ENCODE measurements around the gene TARBP2.

Gene TARBP2

DNA sequence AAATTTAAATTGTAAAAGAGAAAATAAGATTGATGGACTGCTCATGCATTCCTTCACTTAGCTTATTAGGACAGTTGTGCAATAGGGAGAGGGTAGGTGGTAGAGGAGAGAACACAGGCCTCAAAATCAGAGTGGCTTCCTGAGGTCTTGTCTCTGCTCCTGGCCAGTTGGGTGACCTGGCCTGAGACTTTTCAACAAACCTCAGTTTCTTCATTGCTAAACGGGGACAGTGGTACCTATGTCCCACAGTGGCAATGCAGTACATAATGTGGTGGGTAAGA, 4.4 kb upstream of the TARBP2 start:
- no peak for DNase-seq

DNA sequence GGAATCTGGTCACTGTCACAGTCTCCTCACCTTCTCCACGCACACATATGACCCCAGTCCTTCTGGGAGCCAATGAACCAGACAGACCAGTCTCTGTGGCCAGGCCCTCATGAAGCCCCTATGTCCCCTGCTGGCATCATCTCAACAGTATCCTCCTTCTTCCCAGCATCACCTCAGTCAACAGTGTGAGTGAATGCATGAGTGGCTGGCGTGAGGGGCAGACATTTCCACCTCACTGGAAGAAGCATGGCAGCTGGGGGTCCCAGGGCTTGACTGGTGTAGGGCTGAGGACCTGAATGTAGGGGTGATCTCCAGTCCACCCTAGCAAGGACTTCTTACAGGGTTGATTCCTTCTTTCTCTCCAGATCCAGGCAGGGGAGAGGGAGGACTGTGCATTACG, 3.6 kb upstream of the TARBP2 start:
- no peak for DNase-seq

DNA sequence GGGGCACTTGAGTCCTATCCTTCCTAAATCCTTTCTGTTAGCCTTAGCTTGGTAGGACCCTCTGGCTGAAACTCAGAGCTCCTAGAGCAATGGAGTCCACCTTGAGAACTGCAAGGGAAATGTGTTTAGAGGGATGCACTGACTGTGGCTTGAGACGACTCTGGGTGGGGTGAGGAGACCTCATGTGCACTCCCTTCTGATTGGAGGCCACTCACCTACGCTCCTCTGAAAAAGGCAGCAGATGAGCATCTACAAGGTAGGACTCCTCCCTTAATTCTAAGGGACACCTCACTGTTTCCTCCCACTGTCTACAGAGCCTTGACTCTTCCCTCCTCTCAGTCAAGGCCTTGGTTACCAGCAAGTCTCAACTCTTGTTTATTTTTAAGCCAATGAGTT, 2.9 kb upstream of the TARBP2 start:
- DNase-seq = no peak

DNA sequence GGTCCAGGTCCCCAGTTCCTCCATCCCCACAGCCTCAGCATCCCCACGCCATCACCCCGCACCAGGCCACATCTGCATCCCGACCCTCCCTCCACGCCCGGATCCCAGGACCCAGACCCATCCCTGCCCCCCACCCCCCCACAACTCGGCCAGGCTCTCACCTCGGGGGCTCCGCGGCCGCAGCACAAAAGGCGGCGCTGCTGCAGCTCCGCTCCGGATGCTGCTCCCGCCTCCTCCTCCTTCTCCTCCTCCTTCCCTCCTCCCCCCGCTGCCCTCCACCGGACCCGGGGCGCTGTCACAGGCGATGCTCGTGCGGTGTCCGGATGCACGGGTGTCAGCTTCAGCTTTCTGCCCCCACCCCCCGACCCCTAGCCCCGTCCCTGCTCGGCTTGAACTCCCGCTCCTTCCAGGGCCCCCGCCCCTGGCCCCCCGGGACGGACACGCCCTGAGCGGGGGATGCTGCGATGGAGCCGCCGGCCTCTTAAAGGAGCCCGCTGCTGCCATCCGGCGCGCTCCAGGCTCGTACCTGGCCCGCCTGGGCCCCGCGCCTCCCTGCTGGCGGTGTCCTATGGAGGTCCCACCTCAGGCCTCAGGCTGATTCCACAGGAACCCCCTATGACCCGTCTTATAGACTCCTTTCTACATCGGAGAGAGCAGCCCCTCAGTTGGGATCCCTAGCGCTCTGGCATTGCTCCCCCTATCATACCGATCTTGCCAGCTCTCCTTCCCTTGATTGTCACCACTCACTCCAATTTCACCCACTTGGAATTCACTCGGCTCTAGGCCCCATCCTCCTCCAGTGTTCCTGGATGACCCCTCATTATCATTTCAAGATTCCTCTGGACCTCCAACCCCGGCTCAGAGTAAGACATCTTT, 1.6 kb upstream of the TARBP2 start, which contains the start of gene MAP3K12:
Gene MAP3K12, minus strand, starts transcription at position 193 of the 876 bp plus-strand sequence. CDS start 12,067 bp downstream, outside the sequence.
- peak; percentile 18 to 51 for DNase-seq

DNA sequence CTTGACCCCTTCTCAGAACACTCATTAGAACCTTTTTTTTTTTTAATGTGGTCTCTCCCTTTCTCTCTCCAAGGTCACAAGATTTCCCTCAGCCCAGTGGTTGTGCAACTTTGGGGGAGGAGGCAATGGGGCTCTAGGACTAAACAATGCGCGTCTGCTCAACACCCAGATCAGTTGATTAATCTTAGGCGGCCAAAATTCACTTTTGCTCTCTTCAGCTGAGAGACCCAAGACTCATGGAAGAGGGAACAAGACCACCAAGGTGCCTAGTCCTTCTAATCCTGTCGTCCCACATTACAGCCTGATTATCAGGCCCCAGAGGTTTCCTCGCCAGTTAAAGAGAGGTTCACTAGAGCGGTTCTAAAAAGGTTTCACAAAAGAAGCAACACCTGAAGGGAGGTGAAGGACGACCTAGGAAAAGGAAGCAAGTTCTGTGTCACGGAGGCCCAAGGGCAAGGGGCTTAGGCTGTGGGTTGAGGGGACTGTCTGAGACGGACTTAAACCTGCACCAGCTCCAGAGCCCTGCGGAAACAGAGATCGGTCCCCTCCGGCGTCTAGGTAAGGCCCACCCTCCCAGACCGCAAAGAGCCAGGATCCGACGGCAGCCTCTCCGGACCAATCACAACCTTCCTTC, 824 bp upstream of the TARBP2 start:
- no peak for DNase-seq

DNA sequence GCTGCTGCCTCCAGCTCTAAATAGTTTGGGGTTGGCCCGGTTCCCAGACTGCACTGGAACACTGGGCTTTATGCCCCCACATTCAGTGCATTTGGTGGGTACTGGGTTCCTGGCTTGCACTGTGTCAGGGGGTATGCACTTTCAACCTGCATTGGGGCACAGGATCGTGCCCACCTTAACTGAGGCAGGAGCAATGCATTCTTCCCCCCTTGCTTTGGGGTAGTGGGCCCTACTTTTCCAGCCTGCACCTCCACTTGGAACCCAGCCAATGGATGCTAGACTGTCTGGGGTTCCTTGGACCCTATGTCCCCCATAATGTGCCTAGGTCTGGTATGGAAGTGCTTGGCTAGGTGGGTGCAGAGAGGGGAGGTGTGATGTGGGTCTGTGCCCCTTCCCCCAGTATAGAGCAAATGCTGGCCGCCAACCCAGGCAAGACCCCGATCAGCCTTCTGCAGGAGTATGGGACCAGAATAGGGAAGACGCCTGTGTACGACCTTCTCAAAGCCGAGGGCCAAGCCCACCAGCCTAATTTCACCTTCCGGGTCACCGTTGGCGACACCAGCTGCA, 615 bp downstream of the TARBP2 start:
- no peak for DNase-seq

DNA sequence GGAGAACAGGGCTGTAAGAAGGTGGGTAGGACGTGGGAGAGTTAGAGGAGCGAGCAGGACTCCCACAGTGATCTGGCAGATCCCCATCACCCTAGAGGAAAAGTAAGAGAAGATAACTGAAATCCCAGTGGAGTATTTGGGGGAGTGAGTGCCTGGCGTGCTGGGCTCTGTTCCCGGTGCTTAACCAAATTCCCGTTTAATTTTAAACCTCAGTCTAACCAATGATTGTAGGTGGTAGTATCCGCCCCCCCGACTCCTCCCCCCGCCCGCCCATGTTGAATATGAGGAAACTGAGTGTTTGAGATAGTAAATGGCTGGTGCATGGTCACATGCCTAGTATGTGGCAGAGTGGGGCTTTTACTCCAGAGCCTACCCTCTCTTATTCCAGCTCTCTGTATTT, 1.2 kb downstream of the TARBP2 start:
- no peak for DNase-seq

DNA sequence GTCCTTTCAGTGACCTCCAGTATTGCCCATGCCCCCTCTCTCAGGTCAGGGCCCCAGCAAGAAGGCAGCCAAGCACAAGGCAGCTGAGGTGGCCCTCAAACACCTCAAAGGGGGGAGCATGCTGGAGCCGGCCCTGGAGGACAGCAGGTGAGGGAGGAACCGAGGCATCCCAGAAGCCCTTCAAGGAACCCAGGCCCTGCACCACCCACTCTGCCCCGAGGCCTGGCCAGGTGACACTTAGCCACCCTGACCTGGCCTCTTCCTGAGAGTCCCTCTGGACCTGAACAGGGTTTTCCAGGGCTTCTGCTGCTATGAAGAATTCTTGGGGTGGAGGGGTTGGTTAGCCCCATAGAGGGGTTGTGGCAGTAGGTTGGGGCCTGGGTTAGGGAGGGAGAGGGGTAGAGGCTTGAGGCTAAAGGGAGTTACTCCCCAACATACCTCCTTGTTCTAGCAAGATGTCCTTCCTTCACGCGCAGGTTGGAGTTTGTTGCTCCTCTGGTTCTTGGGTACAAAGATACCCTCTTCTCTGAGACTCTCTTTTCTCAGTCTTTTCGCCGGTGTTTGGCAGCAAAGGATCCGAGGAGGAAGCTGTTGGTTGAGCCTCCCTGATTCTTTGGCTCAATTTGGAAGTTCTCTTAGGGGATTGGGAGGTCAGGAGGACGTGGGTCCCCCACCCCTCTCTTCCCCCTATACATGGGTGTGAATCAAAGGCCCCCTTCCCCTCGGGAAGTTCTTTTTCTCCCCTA, 2.1 kb downstream of the TARBP2 start:
- DNase-seq = no peak

DNA sequence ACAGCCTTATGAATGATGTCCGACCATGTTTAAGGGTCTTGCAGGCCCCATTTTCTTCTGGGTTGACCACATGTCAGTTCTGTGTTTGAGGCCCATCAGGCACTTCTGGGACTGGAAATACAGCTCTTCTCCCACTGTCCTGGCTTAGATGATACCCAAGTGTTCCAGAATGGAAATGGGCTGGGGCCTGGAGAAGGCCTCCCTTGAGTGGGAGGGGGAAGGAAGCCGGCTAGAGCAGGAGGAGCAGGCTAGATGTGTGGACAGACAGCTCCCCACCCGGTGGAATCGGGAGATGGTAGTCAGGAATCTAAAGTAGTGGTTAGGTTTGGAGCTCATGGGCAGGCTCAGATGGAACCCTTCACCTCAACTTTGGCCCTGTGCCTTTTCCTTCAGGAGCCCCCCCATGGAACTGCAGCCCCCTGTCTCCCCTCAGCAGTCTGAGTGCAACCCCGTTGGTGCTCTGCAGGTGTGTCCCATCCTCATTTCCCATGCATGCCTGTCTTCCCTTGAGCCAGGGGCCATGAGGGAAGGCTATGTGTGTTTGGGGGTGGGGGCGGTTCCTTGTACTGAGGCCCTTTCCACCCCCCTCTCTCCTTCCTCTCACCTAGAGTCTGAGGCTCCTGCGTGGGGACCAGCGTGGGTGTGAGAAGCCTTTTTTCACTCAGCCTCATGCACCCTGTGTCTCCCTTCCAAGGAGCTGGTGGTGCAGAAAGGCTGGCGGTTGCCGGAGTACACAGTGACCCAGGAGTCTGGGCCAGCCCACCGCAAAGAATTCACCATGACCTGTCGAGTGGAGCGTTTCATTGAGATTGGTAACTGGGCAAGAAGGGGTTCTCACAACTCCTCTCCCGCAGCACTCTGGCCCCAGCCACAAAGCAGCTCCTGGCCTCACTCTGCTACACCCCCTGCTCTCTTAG, 3.2 kb downstream of the TARBP2 start:
- DNase-seq = no peak

DNA sequence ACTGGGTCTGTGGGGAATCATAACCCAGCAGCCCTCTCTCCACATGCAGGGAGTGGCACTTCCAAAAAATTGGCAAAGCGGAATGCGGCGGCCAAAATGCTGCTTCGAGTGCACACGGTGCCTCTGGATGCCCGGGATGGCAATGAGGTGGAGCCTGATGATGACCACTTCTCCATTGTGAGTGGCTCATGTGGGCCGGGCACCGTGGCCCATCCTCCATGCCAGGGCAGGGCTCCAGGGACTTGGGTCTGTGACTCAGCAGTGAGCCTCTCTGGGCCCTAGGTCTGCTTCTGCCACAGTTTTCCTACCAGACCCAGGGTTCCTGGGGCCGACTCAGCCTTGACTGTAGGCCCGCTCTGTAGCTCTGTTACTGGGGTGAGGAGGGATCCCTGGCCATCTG, 4.0 kb downstream of the TARBP2 start:
- DNase-seq = no peak

DNA sequence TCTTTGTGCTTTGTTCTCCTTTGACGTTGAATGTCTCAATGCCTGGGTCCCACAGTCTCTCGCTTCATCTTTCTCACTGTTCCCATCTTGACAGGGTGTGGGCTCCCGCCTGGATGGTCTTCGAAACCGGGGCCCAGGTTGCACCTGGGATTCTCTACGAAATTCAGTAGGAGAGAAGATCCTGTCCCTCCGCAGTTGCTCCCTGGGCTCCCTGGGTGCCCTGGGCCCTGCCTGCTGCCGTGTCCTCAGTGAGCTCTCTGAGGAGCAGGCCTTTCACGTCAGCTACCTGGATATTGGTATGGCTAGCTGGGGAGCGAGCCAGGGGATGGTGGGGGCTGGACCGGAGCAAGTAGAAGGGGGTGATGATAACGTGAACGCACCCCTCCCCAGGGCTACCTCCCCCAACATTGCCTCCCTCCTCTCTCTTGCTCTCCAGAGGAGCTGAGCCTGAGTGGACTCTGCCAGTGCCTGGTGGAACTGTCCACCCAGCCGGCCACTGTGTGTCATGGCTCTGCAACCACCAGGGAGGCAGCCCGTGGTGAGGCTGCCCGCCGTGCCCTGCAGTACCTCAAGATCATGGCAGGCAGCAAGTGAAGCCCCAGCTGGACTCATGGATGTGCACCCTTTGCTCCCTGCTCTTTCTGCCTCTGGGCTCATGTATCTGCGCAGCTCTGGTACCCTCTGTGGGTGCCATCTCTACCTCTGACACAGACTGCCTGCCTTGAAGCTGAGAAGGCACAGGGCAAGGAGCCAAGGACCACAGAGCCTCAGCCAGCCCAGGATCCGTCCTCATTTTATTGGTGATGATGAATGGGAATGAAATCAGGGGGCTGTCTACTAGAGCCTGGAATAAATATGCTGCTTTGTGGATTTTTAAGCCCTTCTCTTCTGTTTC, 4.7 kb downstream of the TARBP2 start:
- DNase-seq = no peak

DNA sequence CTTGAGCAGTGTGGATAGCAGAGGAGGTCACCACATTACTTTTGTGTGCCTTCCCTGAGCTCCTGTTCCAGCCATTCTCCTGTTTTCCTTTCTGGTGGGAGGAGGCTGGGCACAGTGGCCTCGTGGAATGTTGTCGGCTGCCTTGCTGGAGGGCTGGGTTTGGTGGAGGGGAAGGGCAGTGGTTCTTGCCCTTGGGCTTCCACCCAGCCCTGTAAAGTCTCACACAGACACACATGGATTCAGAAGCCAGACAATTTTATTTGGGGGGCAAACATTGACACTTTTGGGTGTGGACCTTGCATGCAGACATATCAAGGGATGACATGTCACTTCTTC, 5.3 kb downstream of the TARBP2 start:
- no peak for DNase-seq

DNA sequence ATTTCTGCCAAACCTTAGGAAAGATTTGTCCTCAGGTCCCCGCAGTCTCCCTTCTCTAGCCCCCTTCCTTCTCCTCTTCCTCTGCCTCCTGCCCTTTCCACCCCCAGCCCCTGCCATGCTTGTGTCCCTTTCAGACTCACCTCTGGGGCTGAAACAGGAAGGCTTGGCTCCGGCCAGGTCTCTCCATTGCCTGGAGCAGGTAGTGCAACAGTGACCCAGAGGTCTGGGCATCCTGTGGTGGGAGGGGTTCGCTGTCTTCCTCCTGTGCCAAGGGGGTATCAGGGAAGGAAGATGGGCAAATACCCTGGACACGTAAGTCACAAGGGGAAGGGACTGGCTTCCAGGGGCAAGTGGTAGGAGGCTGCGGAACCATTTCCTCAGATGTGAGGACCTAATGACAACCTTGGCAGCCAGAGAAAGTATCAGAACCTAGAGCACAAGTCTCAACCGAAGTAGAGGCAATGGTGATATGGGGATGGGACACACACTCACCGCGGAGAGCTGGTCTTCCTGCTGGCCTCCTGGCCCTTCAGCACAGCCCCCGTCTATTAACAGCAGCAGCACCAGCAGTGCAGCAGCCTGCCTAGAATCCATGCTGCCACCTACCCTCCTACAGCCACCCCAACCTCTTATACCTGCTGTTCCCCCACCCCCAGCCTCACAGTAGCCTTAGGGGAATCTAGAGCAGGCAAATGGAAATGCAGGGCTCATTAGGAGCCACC, 6.0 kb downstream of the TARBP2 start, which contains the start of gene NPFF:
Gene NPFF, minus strand, starts transcription at position 604 of the 722 bp plus-strand sequence. Its CDS starts 10 bp downstream, at position 594.
- no peak for DNase-seq

DNA sequence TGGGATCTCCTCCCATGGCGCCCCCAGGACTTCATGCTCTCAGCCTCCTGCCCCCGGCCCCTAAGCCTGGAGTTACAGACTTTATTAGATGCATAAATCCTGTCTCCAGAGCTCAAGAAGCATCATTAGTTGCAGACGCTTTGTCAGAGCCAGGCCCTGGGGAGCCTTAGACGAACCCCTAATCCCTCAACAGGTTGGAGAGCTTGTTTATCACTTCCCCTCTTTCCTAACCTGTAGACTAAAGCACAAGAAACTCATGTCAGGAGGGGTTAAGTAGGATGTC, 6.5 kb downstream of the TARBP2 start:
- DNase-seq = no peak

DNA sequence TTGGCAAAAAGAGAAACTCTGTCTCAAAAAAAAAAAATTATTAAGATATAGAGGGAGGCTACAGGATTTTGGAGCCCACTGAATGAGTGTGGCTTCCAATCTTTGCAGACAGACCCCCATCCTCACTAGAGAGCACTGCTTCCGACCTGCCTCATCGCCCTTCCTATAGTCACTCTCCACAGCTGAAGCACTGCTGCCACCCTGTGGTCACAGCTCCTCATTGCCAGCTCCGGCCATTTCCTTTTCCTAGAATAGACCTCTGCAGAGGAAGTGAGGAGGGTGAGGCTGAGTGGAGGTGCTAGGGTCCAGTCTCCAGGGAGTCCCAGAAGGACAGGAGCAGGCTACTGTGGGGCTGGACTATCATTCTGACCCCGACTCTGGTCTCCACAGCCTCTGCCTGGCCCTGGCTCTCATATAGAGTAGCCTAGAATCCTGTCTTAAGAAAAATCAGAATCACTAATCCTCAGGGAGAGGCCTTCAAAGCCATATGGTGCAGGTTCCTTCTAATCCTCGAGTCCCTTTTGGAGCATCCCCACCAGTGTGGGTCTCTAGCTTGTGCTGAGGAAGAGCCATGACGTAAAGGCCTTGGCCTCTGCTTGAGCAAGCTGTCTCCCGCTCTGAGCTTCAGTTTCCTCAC, 7.6 kb downstream of the TARBP2 start:
- peak; percentile 17 to 79 for DNase-seq

DNA sequence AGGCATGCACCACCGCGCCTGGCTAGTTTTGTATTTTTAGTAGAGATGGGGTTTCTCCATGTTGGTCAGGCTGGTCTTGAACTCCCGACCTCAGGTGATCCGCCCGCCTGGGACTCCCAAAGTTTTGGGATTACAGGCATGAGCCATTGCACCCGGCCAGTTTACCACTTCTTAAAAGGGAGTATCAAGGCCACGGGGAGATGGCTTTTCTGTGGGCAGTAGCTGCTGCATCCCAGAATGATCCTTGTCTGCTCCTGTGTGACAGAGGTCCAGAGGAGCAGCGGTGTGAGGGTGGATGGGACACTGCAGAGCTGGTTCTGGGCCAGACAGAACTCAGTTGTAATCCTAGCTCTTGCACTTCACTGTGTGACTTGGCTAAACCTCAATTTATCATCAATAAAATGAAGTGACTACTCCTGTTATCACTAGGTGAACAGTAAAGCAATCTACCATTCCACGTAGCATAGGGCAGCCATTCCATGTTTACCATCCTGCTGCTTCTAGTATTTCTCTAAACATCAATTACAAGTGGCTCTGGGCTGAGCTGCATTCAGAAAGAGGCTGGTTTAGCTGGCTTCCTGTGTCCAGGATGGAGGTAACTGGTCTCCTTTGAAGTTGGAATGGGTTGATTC, 9.2 kb downstream of the TARBP2 start:
- no peak for DNase-seq

DNA sequence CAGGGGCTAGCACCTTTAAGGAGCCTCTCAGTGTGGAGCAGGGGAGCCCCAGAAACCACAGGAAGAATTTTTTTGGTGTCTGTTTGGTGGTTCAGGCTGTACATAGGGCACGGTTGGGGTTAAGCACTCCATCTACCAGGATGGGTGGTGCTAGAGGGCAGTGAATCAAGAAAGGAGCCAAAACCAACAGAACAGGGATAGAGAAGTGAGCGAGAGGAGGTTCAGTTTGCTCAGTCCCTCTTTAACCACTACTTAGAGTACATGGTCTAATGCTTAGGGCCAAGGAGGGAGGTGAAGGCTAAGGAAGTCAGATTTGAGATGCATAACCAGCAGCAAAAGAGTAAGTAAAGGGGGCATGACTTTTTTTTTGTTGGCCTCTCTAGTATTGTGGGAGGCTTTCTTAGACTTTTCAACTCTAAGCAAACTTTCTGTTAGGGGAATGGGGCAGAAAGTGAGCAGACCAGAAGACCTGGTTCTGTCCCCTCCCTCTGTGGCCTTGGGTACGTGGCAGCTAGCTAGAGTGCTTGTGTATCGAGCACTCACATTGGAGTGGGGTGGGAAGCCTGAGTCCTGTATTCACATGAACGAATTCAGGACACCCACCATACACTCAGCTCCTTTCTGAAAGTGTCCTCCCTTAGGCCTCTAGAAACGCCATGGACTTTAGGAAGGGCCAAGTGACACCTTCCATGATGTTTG, 12.8 kb downstream of the TARBP2 start:
- DNase-seq = no peak

DNA sequence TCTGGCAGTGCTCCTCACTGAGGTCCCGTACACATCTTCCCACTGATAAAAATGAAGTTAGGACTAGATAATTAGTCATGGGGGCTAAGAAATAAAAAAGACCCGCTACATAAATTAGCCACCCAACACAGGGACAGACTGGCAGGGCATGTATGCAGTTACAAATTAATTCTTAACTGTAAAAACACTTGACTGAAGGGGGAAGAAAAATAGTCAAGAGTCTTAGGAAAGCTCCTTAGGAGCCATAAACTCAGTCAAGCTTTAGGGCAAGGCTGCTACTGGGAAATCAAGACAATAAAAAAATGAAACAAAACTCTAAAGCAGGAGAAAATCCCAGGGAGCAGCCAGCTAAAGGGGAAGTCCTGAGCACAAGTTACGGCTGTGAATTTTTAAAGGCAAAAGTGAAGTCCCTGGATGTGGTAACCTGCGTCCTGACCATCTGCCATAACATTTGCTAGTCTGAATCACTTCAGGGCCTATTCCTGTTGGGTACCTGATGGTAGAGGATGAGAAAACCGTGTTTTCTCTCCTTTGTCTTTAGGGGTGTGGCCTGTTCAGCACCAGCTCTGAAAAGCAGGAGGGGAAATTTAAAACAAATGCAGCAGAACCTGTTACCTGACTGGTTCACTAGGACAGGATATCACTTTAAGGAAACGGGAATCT, 13.7 kb downstream of the TARBP2 start:
- peak; percentile 41 to 85 for DNase-seq

DNA sequence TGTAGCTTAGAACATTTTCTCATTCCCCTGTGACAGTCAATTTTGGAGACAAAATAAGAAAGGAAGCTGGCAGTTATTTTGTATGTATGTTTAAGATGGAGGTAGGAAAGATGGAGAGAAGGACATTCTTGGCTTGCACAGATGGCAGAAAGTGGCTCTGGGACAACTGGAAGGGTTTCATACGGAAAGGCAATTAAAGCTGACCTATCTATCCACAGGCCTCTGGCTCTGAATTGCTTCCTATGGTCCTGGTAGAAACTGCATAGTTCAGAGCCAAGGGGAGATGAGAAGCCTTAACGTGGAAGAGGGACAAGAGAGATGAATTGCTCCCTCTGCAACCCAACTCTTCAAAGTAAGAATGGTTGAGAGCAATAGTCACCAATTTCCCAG, 14.2 kb downstream of the TARBP2 start:
- DNase-seq = peak; percentile 80 to 95

Measured in cerebellar nuclear complex (tissue), 1 donor.